ENCODE results near the gene MMADHC. TPM values are rescaled to one million over a fixed set of nuclear protein-coding genes. Genes with fewer than 3 reads are reported as not detected.

The MMADHC gene
- total and polyA plus RNA-seq, 2 of the 13 experiments (the other 11 are each of a cell fraction or from before 2014, with no cell fraction given), result 90.2 to 210 TPM

DNA sequence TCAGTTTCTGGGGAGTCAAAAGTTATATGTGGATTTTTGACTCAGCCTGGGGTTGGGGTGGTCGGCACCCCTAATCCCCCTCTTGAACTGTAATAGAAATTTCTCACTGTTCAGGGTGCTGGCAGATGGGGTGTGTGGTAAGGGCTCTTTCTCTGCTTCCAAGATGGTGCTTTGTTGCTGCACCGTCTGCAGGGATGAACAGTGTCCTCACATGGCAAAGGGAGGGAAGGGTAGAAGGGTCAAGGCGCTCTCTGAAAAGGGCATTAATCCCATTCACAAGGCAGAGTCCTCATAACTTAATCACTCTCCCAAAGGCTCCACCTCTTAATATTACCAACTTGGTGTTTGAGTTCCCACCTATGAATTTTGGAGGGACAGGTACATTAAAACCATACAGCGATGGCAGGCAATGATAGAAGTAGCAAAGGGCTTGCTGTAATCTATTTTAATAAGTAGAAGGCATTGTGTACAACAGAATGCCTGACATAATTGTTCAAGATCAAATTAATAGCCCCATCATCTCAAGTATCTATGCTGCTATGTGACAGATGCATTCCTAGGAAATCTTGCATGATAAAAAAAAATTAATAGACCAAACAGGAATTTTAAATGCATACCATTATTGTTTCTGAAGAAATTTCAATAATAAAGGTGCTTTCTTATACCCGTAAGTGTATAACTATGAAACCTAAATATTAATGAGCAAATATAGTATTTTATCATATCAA is 28.1 kb downstream of the MMADHC start (continued):
- TF ChIP-seq, protein P1, sequence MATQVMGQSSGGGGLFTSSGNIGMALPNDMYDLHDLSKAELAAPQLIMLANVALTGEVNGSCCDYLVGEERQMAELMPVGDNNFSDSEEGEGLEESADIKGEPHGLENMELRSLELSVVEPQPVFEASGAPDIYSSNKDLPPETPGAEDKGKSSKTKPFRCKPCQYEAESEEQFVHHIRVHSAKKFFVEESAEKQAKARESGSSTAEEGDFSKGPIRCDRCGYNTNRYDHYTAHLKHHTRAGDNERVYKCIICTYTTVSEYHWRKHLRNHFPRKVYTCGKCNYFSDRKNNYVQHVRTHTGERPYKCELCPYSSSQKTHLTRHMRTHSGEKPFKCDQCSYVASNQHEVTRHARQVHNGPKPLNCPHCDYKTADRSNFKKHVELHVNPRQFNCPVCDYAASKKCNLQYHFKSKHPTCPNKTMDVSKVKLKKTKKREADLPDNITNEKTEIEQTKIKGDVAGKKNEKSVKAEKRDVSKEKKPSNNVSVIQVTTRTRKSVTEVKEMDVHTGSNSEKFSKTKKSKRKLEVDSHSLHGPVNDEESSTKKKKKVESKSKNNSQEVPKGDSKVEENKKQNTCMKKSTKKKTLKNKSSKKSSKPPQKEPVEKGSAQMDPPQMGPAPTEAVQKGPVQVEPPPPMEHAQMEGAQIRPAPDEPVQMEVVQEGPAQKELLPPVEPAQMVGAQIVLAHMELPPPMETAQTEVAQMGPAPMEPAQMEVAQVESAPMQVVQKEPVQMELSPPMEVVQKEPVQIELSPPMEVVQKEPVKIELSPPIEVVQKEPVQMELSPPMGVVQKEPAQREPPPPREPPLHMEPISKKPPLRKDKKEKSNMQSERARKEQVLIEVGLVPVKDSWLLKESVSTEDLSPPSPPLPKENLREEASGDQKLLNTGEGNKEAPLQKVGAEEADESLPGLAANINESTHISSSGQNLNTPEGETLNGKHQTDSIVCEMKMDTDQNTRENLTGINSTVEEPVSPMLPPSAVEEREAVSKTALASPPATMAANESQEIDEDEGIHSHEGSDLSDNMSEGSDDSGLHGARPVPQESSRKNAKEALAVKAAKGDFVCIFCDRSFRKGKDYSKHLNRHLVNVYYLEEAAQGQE (IDR thresholded peaks at IDR 0.05; ENCODE audit: borderline replicate concordance in 1 of 2, low read depth in 1 of 2, low read length in 2 of 2), result no peak

DNA sequence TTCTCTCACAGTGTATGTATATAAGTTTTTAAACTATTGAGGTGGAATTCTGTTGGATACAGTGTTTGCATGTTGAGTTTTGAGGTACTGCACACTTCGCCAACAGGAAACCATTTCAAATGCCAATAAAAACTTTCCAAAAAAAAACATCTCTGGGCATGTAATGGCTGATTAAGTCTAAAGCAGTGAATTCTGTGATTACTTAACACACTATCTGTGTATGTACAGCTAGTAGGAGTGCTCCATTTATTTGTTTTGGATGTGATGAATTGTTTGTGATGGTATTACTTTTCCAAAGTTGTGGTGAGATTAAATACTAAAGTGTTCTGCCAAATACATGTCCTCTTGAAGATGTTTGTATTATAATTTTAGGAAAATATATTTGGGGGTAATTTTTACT is 31.1 kb downstream of the MMADHC start:
- ATAC-seq, result no peak
- CTCF ChIA-PET (ENCODE audit: low intra/inter-chr PET ratio, low total read pairs), result no interaction called here
- FAIRE-seq, result no peak
- WGBS (ENCODE audit: low lambda C conversion rate), result 0% methylated on average over 1 of the region's 1 CpG
- Histone ChIP-seq H3K4me3 (replicated peaks in 1 of 3; ENCODE audit: insufficient read depth in 1 of 3, low read depth in 2 of 3, low read length in 3 of 3) (no peak overlapping the region), H3K4me1 (ENCODE audit: insufficient read depth, low read length) (no peaks in the 10 kb centered on the region), H3K4me2 (ENCODE audit: low read depth, low read length) (no peak overlapping the region), H3K9ac (ENCODE audit: insufficient read depth, low read depth, low read length) (no peak overlapping the region), H3K27ac (ENCODE audit: extremely low read length, insufficient read depth, low read length) (no peak overlapping the region), H3K79me2 (ENCODE audit: insufficient read depth, low read length) (no peaks in the 10 kb centered on the region), H3K36me3 (replicated peaks in 1 of 2; ENCODE audit: control insufficient read depth in 1 of 2, insufficient read depth in 2 of 2, low read length in 2 of 2) (no peaks in the 10 kb centered on the region), H3K9me3 (ENCODE audit: low read length) (no peaks in the 10 kb centered on the region), H4K20me1 (ENCODE audit: insufficient read depth, low read length) (no peaks in the 10 kb centered on the region), H2AFZ (ENCODE audit: low read length) (no peak overlapping the region), H3K27me3 (ENCODE audit: control insufficient read depth in 1 of 2, insufficient read depth in 2 of 2, low read length in 2 of 2) (no peaks in the 10 kb centered on the region)
- intact Hi-C loops (cut with micrococcal nuclease; ENCODE audit: unreplicated experiment) (no loop called here), in situ Hi-C loops (cut with HindIII; ENCODE audit: extremely low pct_ligation_motif_present, low pct_unique_long_range_greater_than_20kb) (no loop called here)
- no peak for DNase-seq (ENCODE audit: low spot score)
- no TSS peak for BruUV-seq (replicated peaks)
- POLR2A ChIA-PET, result no interaction called here
- TF ChIP-seq DR1 (CRISPR knock-in tag; IDR thresholded peaks at IDR 0.05) (no peak), RFX1 (IDR thresholded peaks at IDR 0.05) (no peak), MTA1 (CRISPR knock-in tag; IDR thresholded peaks at IDR 0.05; ENCODE audit: borderline replicate concordance) (no peak), TGIF2 (CRISPR knock-in tag; IDR thresholded peaks at IDR 0.05) (no peak), MYC (CRISPR knock-in tag; IDR thresholded peaks at IDR 0.05; ENCODE audit: borderline replicate concordance) (no peak), HMG20A (CRISPR knock-in tag; IDR thresholded peaks at IDR 0.05; ENCODE audit: borderline replicate concordance) (no peak), CBX5 (CRISPR knock-in tag; IDR thresholded peaks at IDR 0.05; ENCODE audit: borderline replicate concordance) (no peak), ZNF484 (CRISPR knock-in tag; IDR thresholded peaks at IDR 0.05; ENCODE audit: borderline replicate concordance, low read depth) (no peak), ZNF720 (CRISPR knock-in tag; IDR thresholded peaks at IDR 0.05) (no peak), TP53 (CRISPR knock-in tag; conservative IDR thresholded peaks at IDR 0.05) (no peak), SP2 (CRISPR knock-in tag; IDR thresholded peaks at IDR 0.05) (no peak)
- TF ChIP-seq, protein P2, sequence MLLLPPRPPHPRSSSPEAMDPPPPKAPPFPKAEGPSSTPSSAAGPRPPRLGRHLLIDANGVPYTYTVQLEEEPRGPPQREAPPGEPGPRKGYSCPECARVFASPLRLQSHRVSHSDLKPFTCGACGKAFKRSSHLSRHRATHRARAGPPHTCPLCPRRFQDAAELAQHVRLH (CRISPR knock-in tag; IDR thresholded peaks at IDR 0.05; ENCODE audit: borderline replicate concordance, low read depth), result no peak
- TF ChIP-seq, protein P3, sequence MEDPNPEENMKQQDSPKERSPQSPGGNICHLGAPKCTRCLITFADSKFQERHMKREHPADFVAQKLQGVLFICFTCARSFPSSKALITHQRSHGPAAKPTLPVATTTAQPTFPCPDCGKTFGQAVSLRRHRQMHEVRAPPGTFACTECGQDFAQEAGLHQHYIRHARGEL (CRISPR knock-in tag; IDR thresholded peaks at IDR 0.05), result no peak
- TF ChIP-seq, protein P4, sequence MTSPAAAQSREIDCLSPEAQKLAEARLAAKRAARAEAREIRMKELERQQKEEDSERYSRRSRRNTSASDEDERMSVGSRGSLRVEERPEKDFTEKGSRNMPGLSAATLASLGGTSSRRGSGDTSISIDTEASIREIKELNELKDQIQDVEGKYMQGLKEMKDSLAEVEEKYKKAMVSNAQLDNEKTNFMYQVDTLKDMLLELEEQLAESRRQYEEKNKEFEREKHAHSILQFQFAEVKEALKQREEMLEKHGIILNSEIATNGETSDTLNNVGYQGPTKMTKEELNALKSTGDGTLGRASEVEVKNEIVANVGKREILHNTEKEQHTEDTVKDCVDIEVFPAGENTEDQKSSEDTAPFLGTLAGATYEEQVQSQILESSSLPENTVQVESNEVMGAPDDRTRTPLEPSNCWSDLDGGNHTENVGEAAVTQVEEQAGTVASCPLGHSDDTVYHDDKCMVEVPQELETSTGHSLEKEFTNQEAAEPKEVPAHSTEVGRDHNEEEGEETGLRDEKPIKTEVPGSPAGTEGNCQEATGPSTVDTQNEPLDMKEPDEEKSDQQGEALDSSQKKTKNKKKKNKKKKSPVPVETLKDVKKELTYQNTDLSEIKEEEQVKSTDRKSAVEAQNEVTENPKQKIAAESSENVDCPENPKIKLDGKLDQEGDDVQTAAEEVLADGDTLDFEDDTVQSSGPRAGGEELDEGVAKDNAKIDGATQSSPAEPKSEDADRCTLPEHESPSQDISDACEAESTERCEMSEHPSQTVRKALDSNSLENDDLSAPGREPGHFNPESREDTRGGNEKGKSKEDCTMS (CRISPR knock-in tag; conservative IDR thresholded peaks at IDR 0.05), result no peak

Data from HepG2 (cell line).